AG04450 (cell line): ENCODE measurements around the gene TBCEL. TPM values are rescaled to one million over a fixed set of nuclear protein-coding genes. Genes with fewer than 3 reads are reported as not detected.

Source experiments
- CTCF ChIA-PET: fragments of 300-600, 350-600 bp; formaldehyde crosslinking; extraction: SDS; loops from one replicate; lab custom pipeline; 2022; ENCODE audit warnings: antibody characterized with exemption, inconsistent platforms; lab: Charles Lee
- POLR2A ChIA-PET: fragments of 350-600 bp; formaldehyde crosslinking; extraction: SDS; loops from one replicate; lab custom pipeline; 2021; ENCODE audit warnings: antibody characterized with exemption, inconsistent platforms; lab: Yijun Ruan, JAX
- DNase-seq: peaks from one replicate; pipeline ENCODE4 v3.0.0-alpha.2; 2011; ENCODE audit warnings: low read depth, low spot score
- H3K27ac ChIP-seq: one replicate; pipeline ENCODE4 v1.5.1; 2012; ENCODE audit warnings: low read depth, low read length, control low read depth
- H3K27me3 ChIP-seq: one replicate; pipeline ENCODE4 v1.6.0; 2012; ENCODE audit warnings: low read length; ENCODE audit not compliant: control insufficient read depth, insufficient read depth
- H3K4me3 ChIP-seq: 2 replicates; pipeline ENCODE4 v1.5.1; 2011; ENCODE audit warnings: mild to moderate bottlenecking, low read depth, low read length, control low read depth
- H3K9me3 ChIP-seq: 2 replicates; pipeline ENCODE4 v1.5.1; 2012; ENCODE audit warnings: low read length; ENCODE audit not compliant: control insufficient read depth, insufficient read depth
- polyA plus RNA-seq: library from polyadenylated mRNA; depleted of rRNA; stranded (reverse); fragments of >200 nt; gene quantifications from 2 replicates; pipeline ENCODE4 v1.2.3, GENCODE V29; 2011
- TF ChIP-seq, protein P1 (sequence below): IDR thresholded peaks from 2 replicates; pipeline ENCODE4 v1.5.1; 2011; ENCODE audit warnings: low read depth, low read length, control low read depth, inconsistent platforms

TBCEL gene
- polyA plus RNA-seq, 1 experiment, result 19.3 TPM

DNA sequence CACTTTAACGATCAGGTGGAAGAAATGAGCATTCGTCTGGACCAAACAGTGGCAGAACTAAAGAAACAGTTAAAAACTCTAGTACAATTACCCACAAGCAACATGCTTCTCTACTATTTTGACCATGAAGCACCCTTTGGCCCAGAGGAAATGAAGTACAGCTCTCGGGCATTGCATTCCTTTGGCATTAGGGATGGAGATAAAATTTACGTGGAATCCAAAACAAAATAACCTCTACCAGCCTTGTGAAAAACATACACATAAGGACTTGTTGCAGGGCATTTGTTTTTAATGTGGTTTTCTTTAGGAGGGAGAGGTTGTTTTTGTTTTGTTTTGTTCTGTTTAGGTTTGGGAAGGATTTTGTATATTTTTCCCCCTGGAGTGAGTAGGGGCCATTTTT lies 63.0 kb downstream of the TBCEL start:
- no peaks in the 10 kb centered on the region for H3K9me3 ChIP-seq
- no peak for DNase-seq
- ChIA-PET POLR2A (no interaction called here), CTCF (no interaction called here)
- TF ChIP-seq, protein P1, sequence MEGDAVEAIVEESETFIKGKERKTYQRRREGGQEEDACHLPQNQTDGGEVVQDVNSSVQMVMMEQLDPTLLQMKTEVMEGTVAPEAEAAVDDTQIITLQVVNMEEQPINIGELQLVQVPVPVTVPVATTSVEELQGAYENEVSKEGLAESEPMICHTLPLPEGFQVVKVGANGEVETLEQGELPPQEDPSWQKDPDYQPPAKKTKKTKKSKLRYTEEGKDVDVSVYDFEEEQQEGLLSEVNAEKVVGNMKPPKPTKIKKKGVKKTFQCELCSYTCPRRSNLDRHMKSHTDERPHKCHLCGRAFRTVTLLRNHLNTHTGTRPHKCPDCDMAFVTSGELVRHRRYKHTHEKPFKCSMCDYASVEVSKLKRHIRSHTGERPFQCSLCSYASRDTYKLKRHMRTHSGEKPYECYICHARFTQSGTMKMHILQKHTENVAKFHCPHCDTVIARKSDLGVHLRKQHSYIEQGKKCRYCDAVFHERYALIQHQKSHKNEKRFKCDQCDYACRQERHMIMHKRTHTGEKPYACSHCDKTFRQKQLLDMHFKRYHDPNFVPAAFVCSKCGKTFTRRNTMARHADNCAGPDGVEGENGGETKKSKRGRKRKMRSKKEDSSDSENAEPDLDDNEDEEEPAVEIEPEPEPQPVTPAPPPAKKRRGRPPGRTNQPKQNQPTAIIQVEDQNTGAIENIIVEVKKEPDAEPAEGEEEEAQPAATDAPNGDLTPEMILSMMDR, result no peak
- no peak overlapping the region for H3K4me3 ChIP-seq
- H3K27me3 ChIP-seq, result no peaks in the 10 kb centered on the region
- no peak overlapping the region for H3K27ac ChIP-seq

DNA sequence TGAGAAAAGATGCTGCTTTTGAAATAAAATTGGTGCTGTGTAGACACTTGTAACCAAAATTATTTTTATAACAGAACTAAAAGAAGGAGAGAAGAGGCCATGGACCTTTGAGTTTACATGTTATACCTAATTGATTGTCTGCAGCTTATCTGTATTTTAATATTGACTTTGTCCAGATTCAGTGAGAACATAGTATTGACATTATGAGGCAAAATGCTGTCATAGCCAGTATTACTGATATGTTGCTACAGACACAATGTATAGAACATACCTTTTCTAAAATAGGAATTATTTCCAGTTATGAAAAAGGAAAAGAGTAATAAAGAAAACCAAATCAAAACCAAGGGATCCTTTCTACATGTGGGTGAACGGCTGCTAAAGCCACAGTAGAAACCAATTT lies 65.7 kb downstream of the TBCEL start:
- no peak overlapping the region for H3K4me3 ChIP-seq
- DNase-seq, result no peak
- no peaks in the 10 kb centered on the region for H3K9me3 ChIP-seq
- ChIA-PET POLR2A (no interaction called here), CTCF (no interaction called here)
- H3K27me3 ChIP-seq, result no peaks in the 10 kb centered on the region
- TF ChIP-seq, protein P1, result no peak
- H3K27ac ChIP-seq, result no peak overlapping the region

DNA sequence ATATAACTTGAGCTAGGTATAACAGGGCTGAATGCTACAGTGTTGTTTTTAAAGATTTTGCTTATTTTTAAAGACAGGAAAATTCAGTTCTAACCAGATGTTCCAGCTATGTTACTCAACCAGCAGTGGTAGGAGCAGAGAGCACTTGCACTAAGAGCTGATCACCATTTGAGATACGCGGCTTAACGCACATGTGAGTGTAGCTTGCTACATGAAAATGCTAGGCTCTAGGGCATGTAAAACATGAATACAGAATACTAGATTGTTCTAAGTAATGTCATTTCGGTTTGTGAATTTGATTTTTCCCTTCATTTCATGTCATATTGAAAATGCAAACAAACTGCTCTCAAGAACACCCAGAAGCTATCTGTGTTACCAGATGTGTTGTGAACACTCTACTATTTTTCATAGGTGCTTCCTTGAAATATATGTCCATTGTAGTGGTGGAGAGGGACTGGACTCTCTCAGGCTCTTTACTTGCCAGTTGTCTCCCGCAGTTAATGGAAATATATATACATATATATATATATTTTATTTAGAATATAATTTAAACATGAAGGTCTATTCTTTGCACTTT lies 66.3 kb downstream of the TBCEL start:
- DNase-seq, result no peak
- Histone ChIP-seq H3K9me3 (no peaks in the 10 kb centered on the region), H3K27ac (no peak overlapping the region), H3K4me3 (no peak overlapping the region), H3K27me3 (peaks cover 2% of the 10 kb centered on the region)
- ChIA-PET CTCF (interaction anchor here (0.6 kb wide), 1 partner anchor 288 kb away, joined by 3 read pairs; no protein-coding TSS in a partner anchor), POLR2A (no interaction called here)
- TF ChIP-seq, protein P1, result no peak

DNA sequence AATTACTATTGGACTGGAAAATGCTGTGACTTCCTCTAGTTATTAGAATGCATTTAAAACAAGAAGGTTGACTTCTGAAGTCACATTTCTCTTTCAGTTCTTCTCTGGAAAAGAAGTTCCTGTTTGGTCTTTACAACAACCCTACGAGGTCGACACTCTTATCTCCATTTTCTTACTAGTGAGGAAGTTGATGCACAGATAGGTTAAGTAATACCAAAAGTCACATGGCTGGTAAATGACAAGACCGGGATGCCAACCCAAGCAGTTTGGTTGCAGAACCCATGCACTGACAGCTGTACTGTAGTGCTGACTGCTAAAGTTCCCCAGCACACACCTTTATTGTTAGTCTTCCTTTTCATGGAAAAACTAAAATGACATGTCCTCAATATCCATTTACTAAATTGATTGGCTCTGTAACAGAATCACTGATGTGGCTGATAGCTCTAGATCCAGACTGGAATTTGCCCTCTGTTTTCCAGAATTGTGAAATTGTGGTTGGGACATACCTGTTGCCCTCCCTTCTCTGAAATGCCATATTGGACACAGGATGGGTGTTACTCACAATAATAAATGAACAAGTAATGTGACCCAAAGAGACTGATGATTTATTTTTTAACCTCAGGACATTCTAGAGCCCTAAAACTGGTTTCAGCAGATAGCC lies 67.7 kb downstream of the TBCEL start:
- H3K9me3 ChIP-seq, result no peaks in the 10 kb centered on the region
- peaks cover 2% of the 10 kb centered on the region for H3K27me3 ChIP-seq
- ChIA-PET POLR2A (no interaction called here), CTCF (no interaction called here)
- H3K27ac ChIP-seq, result no peak overlapping the region
- no peak for DNase-seq
- H3K4me3 ChIP-seq, result no peak overlapping the region
- TF ChIP-seq, protein P1, result no peak

DNA sequence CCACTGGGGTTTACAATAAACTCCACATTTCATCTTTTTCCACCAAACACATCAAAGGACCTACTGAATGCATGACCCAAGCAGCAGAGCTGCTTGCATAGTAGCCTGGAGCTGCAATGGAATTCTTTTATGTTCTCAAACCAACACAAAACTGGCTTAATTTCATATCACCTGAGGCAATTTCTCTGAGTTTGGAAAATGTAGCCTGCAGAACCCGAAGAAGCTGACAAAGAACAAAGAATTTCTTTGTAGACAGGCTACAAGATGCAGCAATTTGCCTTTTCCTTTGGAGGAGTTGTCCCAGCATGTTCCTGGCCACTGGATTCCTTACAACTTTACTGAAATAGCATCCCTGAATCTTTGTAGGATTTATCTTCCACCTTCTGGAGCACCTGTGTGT lies 71.7 kb downstream of the TBCEL start:
- no peaks in the 10 kb centered on the region for H3K9me3 ChIP-seq
- H3K27me3 ChIP-seq, result peaks cover 2% of the 10 kb centered on the region
- POLR2A ChIA-PET, result no interaction called here

More for the DNA sequence above, 71.7 kb downstream of the TBCEL start:
- Histone ChIP-seq H3K4me3 (no peak overlapping the region), H3K27ac (no peak overlapping the region)
- TF ChIP-seq, protein P1, result no peak
- CTCF ChIA-PET, result no interaction called here
- no peak for DNase-seq
